HG02885 (cell line): Measurements from ENCODE around the gene TMEM126A.
"Not testable (repeated sequence)": the region's sequence is repeated elsewhere in the genome, so short reads cannot be mapped to it uniquely, and the experiment has no call there.

Experiments
- ATAC-seq: cut with Tn5 transposase; IDR thresholded peaks from one replicate; pipeline ENCODE4 v1.9.1; 2021; ENCODE audit warnings: mild to moderate bottlenecking; ENCODE audit not compliant: unreplicated experiment, poor library complexity

The TMEM126A gene

GRCh38 chr11:85647604-85648299 lies at the start of gene TMEM126A:
Gene TMEM126A, plus strand, starts transcription at chr11:85647967. Its CDS starts 2,289 bp downstream, at chr11:85650256.
- peak; percentile 99 for ATAC-seq

GRCh38 chr11:85599083-85599482 lies 48.7 kb upstream of the TMEM126A start:
- no peak for ATAC-seq

GRCh38 chr11:85602526-85603213 lies 45.1 kb upstream of the TMEM126A start:
- ATAC-seq, result no peak

GRCh38 chr11:85603220-85603619 lies 44.5 kb upstream of the TMEM126A start:
- no peak for ATAC-seq

GRCh38 chr11:85606237-85606636 lies 41.5 kb upstream of the TMEM126A start:
- not testable (repeated sequence) for ATAC-seq

GRCh38 chr11:85608621-85609020 lies 39.1 kb upstream of the TMEM126A start:
- not testable (repeated sequence) for ATAC-seq

- not testable (repeated sequence) for ATAC-seq
Measured at GRCh38 chr11:85609286-85609685, 38.5 kb upstream of the TMEM126A start.

- not testable (repeated sequence) for ATAC-seq
Measured at GRCh38 chr11:85611643-85612042, 36.1 kb upstream of the TMEM126A start.

- no peak for ATAC-seq
Measured at GRCh38 chr11:85619499-85619898, 28.3 kb upstream of the TMEM126A start.

GRCh38 chr11:85620256-85620655 lies 27.5 kb upstream of the TMEM126A start:
- ATAC-seq, result no peak

GRCh38 chr11:85626496-85626895 lies 21.3 kb upstream of the TMEM126A start:
- no peak for ATAC-seq

GRCh38 chr11:85627332-85627997 lies 20.3 kb upstream of the TMEM126A start, which contains the start of gene DLG2:
Gene DLG2, minus strand, starts transcription at chr11:85627344.
- ATAC-seq, result no peak

- peak; percentile 99 for ATAC-seq
Measured at GRCh38 chr11:85627998-85628770, 19.6 kb upstream of the TMEM126A start, which contains the start of gene TMEM126B. Gene TMEM126B, plus strand, starts transcription at chr11:85628593. Its CDS starts 15 bp downstream, at chr11:85628608.

GRCh38 chr11:85628771-85629341 lies 18.9 kb upstream of the TMEM126A start:
- ATAC-seq, result peak; percentile 10

- no peak for ATAC-seq
Measured at GRCh38 chr11:85634747-85635146, 13.0 kb upstream of the TMEM126A start.

- ATAC-seq, result no peak
Measured at GRCh38 chr11:85643191-85643614, 4.6 kb upstream of the TMEM126A start.

- no peak for ATAC-seq
Measured at GRCh38 chr11:85647078-85647477, 689 bp upstream of the TMEM126A start.

- ATAC-seq, result no peak
Measured at GRCh38 chr11:85651118-85651517, 3.4 kb downstream of the TMEM126A start.

- ATAC-seq, result no peak
Measured at GRCh38 chr11:85652786-85653447, 5.2 kb downstream of the TMEM126A start.
